ENCODE measurements around the gene MED26.

The MED26 gene

DNA sequence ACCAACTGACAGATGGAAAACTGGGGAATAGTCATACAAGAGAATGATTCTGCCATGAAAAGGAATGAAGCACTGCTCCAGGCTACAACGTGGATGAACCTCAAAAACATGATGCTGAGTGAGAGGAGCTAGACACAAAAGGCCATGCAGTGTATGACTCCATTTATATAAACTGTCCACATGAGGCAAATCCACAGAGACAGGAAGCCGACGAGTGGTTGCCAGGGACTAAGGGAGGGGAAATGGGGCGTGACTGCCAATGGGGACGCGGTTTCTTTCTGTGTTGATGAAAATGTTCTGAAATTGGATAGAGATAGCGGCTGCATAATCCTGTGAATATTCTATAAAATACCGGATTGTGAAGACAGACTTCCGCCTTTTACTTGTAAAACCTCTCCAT is 21.7 kb upstream of the MED26 start:
- no peak for DNase-seq

- no peak for DNase-seq
Measured at GRCh38 chr19:16645140-16645539, 17.1 kb upstream of the MED26 start.

DNA sequence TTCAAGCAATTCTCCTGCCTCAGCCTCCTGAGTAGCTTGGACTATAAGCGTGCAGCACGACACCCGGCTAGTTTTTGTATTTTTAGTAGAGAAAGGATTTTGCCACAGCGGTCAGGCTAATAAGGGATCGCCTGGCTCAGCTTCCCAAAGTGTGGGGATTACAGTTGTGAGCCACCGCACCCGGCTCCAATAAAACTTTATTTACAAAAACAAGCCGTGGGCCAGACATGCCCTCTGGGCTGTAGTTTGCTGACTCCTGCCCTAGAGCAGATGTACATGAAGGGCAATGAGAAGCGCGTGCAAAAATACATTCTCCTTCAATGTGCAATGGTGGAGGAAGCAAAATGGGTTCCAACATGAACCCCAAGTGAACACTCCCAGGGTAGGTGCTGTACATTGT is 13.7 kb upstream of the MED26 start:
- DNase-seq = no peak

- DNase-seq = no peak
Measured at GRCh38 chr19:16640951-16641350, 12.9 kb upstream of the MED26 start.

- no peak for DNase-seq
Measured at GRCh38 chr19:16638666-16639065, 10.7 kb upstream of the MED26 start.

GRCh38 chr19:16637535-16637934 is 9.5 kb upstream of the MED26 start:
- no peak for DNase-seq

- DNase-seq = no peak
Measured at GRCh38 chr19:16631465-16631864, 3.5 kb upstream of the MED26 start.

- DNase-seq = peak; percentile 35
Measured at GRCh38 chr19:16628984-16629691, 1.1 kb upstream of the MED26 start.

DNA sequence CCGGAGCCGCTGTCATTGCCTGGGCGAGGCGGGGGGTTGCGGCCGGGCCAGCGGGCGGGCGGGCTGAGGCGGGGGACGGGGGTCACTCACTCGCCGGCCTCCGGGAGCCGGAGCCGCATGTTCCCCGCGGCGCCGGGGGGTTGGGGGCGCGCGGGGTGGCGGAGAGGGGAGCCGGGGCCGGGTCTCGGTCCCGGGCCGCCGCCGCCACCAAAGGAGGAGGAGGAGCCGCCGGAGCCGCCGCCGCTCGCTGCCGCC is 149 bp downstream of the MED26 start:
- DNase-seq = no peak

GRCh38 chr19:16627193-16627927 is 644 bp downstream of the MED26 start:
- DNase-seq = no peak

DNA sequence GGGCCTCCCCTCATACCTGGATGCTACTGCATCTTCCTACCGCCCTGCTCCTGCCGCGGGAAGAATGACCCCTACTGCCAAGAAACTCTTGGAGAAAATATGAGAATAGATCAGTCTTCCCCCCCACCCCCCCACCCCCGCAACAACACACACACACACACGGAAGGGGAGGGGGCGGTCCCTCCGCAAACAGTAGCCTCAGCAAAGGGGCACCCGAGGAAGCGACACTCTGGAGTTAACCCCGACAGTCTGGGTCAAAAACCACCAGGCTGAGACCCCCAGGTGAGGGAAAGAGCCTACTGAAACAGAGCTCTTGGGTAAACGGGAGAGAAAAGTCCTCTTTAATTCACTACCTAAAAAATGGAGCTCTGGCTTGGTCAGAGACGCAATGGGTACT is 1.2 kb downstream of the MED26 start:
- DNase-seq = no peak

- no peak for DNase-seq
Measured at GRCh38 chr19:16625163-16625958, 2.6 kb downstream of the MED26 start.

DNA sequence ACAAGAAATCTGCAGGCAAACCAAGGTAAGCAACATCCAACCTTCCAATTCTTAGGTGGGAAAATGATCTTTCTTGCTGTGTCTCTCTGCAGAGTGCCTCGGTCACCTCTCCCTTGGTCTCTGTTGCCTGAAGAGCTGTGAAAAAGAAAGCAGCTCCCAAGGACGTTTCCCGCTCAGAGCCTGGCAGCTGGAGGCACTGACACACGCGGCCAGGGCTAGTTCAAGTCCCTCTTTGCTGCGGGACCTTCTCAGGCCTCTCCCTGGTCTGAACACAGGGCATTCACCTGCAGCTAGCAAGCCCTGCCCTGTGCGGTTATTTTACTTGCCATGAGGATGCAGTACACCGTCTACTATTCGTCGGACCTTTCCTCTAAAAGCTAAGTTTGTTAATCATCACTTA is 3.8 kb downstream of the MED26 start:
- DNase-seq = no peak

GRCh38 chr19:16623576-16623975 is 4.4 kb downstream of the MED26 start:
- DNase-seq = no peak

GRCh38 chr19:16623066-16623465 is 4.9 kb downstream of the MED26 start:
- no peak for DNase-seq

GRCh38 chr19:16621165-16621800 is 6.7 kb downstream of the MED26 start:
- no peak for DNase-seq

GRCh38 chr19:16620584-16620983 is 7.4 kb downstream of the MED26 start:
- DNase-seq = no peak

GRCh38 chr19:16620018-16620417 is 8.0 kb downstream of the MED26 start:
- no peak for DNase-seq

DNA sequence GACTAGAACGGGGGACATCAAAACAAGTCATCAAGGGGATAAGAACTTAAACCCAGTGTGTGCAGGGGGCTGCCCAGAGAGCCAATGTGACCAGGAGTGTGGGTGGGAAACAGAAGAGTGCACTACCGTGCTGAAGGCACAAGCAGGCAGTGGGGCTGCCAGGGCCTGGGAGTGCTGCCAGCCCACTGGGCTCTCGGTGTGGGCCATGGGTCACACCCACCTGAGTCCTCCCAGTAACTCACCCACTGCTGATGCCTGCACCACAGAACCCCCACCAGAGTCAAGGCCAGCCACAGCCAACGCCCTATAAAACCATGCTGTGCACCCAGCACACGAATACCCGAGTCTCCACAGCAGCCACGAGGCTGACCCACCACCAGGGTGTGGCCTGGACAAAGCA is 8.5 kb downstream of the MED26 start:
- no peak for DNase-seq

GRCh38 chr19:16618248-16618647 is 9.8 kb downstream of the MED26 start:
- no peak for DNase-seq

DNA sequence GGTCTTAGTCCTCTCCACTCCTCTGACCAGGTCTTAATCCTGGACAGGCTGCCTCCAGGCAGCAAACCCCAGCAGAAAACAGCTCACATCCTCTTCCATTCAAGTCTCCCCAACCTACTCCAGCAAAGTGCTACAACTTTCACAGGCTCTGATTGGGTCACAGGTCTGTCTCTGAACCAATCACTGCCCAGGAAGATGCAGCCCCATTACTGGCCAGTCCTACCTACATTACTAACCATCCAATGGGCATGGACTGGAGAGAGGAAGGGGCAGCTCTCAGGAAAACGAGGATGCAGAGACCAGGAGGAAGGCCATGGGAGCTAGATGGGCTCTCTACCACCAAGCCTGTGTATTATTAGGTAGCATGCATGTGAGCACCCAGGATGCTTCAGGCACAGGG is 12.2 kb downstream of the MED26 start:
- no peak for DNase-seq

DNA sequence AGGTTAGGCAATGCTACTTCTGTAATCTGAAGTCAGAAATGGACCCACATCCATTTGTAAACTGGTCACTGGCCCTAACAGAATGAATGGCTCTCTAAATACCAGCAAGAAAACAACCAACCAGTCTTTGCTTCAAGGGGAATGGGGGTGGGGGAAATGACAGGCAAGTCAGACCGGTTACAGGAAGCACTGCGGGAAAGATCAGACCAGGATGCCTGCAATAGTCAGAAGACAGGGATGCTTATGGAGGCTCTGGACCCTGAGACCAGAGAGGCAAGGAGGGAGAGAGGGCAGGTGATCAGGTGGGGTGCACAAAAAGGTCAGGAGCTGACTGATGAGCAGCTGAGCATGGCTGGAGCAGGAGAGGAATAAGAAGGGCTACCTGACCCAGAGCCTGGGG is 13.1 kb downstream of the MED26 start:
- DNase-seq = no peak

- DNase-seq = no peak
Measured at GRCh38 chr19:16613841-16614240, 14.2 kb downstream of the MED26 start.

DNA sequence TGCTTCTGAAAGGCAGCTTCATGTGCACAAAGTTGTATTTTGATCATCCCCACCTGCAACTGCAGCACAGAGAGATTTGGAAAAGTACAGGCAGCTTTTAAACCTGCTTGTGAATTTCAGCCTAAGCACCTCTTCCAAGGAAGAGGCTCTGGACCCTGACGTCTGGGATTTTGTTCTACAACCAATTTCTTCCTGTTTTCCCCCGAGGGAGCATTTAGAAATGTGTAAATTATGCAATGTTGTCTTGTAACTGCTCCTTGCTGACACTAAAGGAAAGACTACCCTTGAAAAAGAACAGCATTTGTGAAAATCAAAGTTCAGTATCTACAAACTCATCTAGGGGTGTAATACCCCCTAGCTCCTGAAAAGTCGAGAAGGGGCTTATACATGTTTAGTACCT is 15.4 kb downstream of the MED26 start:
- no peak for DNase-seq

All from activated CD4-positive, alpha-beta T cell treated with anti-CD3 and anti-CD28 coated beads, Interleukin-2, amount 50 U/mL, for 16 hours (primary cell).